A673 (cell line): Measurements from ENCODE around the gene KIAA1328. TPM values are rescaled to one million over a fixed set of nuclear protein-coding genes. Genes with fewer than 3 reads are reported as not detected.

Source experiments
- BruUV-seq: library from RNA; stranded (reverse); fragments of 400-500 nt; replicated peaks from 2 replicates; lab custom pipeline; 2021; lab: Mats Ljungman, UMichigan
- CTCF ChIA-PET: fragments of 300-600 bp; sonication (Branson Sonifier 250); formaldehyde crosslinking; loops from one replicate; lab custom pipeline; 2022; ENCODE audit warnings: antibody characterized with exemption; lab: Charles Lee
- POLR2A ChIA-PET: fragments of 300-600 bp; sonication (Branson Sonifier 250); formaldehyde crosslinking; loops from one replicate; lab custom pipeline; 2022; ENCODE audit warnings: antibody characterized with exemption; ENCODE audit not compliant: low non-redundant PET; lab: Charles Lee
- DNase-seq: peaks from one replicate; pipeline ENCODE4 v3.0.0-alpha.2; 2015; ENCODE audit warnings: low spot score
- H3K27ac ChIP-seq: fragments of 200-600 bp; sonication (generic); 2 replicates; pipeline ENCODE4 v1.5.1; 2016; ENCODE audit warnings: mixed run types, low read depth, mild to moderate bottlenecking, mixed read lengths, antibody characterized with exemption, low read length; ENCODE audit not compliant: poor library complexity, severe bottlenecking
- H3K27me3 ChIP-seq: fragments of 200-600 bp; sonication (generic); replicated peaks from 2 replicates; pipeline ENCODE4 v1.6.1; 2017; ENCODE audit warnings: mixed run types, low read depth, mild to moderate bottlenecking, mixed read lengths, antibody characterized with exemption, low read length; ENCODE audit not compliant: insufficient read depth, poor library complexity
- H3K36me3 ChIP-seq: fragments of 200-600 bp; sonication (generic); 2 replicates; pipeline ENCODE4 v1.6.1; 2016; ENCODE audit warnings: mixed run types, mild to moderate bottlenecking, mixed read lengths, antibody characterized with exemption, low read length; ENCODE audit not compliant: insufficient read depth, poor library complexity, severe bottlenecking
- H3K4me1 ChIP-seq: fragments of 200-600 bp; sonication (generic); 2 replicates; pipeline ENCODE4 v1.6.1; 2017; ENCODE audit warnings: mixed run types, mild to moderate bottlenecking, mixed read lengths, antibody characterized with exemption, low read length; ENCODE audit not compliant: insufficient read depth, poor library complexity, severe bottlenecking
- H3K4me3 ChIP-seq: fragments of 200-600 bp; sonication (generic); 2 replicates; pipeline ENCODE4 v1.5.1; 2016; ENCODE audit warnings: low read depth, mixed run types, mild to moderate bottlenecking, mixed read lengths, low read length; ENCODE audit not compliant: poor library complexity, severe bottlenecking
- H3K9me3 ChIP-seq: fragments of 200-600 bp; sonication (generic); 2 replicates; pipeline ENCODE4 v1.6.1; 2016; ENCODE audit warnings: mixed run types, low read depth, mild to moderate bottlenecking, mixed read lengths, antibody characterized with exemption, low read length; ENCODE audit not compliant: poor library complexity, severe bottlenecking
- EZH2 ChIP-seq: fragments of 200-600 bp; sonication (generic); IDR thresholded peaks from 2 replicates; pipeline ENCODE4 v1.6.1; 2017; ENCODE audit warnings: borderline replicate concordance, low read depth, mild to moderate bottlenecking, mixed read lengths, antibody characterized with exemption, low read length; ENCODE audit not compliant: poor library complexity, severe bottlenecking
- intact Hi-C: fragments of 100-400 bp; cut with micrococcal nuclease; formaldehyde crosslinking; loops from one replicate; pipeline ENCODE4 v1.10.0; 2022; ENCODE audit not compliant: unreplicated experiment
- total RNA-seq: library from RNA; stranded (reverse); gene quantifications from 2 replicates; pipeline ENCODE4 v1.2.3, GENCODE V29; 2021
- TF ChIP-seq, protein P1 (sequence below): fragments of 300-800, 200-600 bp; sonication (generic); conservative IDR thresholded peaks from 2 replicates; pipeline ENCODE4 v1.5.1; 2017; ENCODE audit warnings: low read depth, mild to moderate bottlenecking, antibody characterized with exemption, low read length, moderate library complexity, mixed read lengths

The KIAA1328 gene
- total RNA-seq, 1 experiment from 2014 or later = 6.5 TPM

DNA sequence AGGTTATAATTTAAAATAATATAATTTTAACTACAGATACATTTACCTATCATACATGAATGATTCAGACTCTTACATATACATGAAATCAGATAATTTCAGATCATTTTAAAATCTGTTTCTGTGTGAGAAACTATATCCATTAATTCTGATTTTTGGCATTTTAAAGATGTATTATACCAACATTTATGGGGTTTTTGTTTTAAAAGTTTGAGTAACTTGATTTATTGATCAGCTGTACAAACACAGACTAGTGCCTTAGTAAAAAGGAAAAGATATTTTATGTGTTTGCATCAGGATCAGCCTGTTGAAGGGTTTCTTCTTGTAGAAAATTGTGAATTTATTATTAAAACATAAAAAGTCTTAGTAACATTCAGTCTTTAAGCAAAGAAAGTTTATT, 59.9 kb downstream of the KIAA1328 start:
- Histone ChIP-seq H3K9me3 (no peaks in the 10 kb centered on the region), H3K27ac (no peak overlapping the region), H3K27me3 (no peaks in the 10 kb centered on the region), H3K4me1 (peaks cover 6% of the 10 kb centered on the region), H3K36me3 (no peaks in the 10 kb centered on the region), H3K4me3 (no peak overlapping the region)
- POLR2A ChIA-PET = no interaction called here
- intact Hi-C loops = no loop called here
- CTCF ChIA-PET = no interaction called here
- no TSS peak for BruUV-seq
- TF ChIP-seq, protein P1, sequence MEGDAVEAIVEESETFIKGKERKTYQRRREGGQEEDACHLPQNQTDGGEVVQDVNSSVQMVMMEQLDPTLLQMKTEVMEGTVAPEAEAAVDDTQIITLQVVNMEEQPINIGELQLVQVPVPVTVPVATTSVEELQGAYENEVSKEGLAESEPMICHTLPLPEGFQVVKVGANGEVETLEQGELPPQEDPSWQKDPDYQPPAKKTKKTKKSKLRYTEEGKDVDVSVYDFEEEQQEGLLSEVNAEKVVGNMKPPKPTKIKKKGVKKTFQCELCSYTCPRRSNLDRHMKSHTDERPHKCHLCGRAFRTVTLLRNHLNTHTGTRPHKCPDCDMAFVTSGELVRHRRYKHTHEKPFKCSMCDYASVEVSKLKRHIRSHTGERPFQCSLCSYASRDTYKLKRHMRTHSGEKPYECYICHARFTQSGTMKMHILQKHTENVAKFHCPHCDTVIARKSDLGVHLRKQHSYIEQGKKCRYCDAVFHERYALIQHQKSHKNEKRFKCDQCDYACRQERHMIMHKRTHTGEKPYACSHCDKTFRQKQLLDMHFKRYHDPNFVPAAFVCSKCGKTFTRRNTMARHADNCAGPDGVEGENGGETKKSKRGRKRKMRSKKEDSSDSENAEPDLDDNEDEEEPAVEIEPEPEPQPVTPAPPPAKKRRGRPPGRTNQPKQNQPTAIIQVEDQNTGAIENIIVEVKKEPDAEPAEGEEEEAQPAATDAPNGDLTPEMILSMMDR = no peak
- no peak for TF ChIP-seq EZH2
- DNase-seq = no peak

DNA sequence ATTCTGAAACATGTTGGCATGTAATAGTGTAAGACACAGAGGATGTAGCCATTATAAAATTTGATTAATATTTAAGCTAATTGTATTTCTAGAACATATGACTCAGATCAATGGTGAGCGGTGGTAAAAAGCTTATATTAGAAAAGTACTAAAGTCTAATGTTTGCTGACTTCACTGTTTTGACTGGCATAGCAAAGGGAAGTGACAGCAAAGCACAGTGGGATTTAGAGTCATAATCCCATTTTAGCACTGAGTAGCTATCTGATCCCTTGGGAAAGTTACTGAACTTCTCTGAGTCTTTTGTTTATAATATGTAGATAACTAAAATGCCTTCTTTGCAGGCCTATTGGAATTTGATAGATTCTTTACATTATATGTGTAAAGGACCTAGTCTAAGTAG, 60.4 kb downstream of the KIAA1328 start:
- Histone ChIP-seq H3K36me3 (no peaks in the 10 kb centered on the region), H3K9me3 (no peaks in the 10 kb centered on the region), H3K4me3 (no peak overlapping the region), H3K27ac (no peak overlapping the region), H3K4me1 (peaks cover 6% of the 10 kb centered on the region), H3K27me3 (no peaks in the 10 kb centered on the region)
- intact Hi-C loops = no loop called here
- no peak for TF ChIP-seq EZH2
- TF ChIP-seq, protein P1 = no peak
- BruUV-seq = no TSS peak
- ChIA-PET CTCF (interaction anchor here (0.7 kb wide), 1 partner anchor 921 kb away, joined by 6 read pairs; no protein-coding TSS in a partner anchor), POLR2A (no interaction called here)
- DNase-seq = peak; percentile 52

DNA sequence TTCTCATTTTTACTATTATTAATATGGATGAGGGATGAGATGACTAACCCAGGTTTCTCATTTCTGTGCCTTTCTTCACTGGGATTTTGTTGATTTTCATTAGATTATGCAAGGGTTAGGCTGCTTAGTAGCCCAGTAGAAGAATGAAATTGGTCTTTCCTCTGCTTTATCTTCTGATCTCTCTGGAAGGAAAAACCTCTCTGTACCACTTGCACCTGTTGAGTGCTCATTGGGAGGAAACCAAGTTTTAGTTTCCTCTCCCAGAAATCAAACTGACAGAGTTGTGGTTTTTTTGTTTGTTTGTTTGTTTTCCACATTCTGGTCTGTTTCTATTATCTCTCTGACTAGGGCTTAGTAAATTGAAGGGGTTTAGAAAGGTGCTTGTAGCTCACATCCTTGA, 60.8 kb downstream of the KIAA1328 start:
- CTCF ChIA-PET = interaction anchor here (0.7 kb wide), 1 partner anchor 920 kb away, joined by 6 read pairs; no protein-coding TSS in a partner anchor
- no peaks in the 10 kb centered on the region for H3K36me3 ChIP-seq
- H3K4me3 ChIP-seq = no peak overlapping the region
- POLR2A ChIA-PET = no interaction called here
- H3K27ac ChIP-seq = no peak overlapping the region
- TF ChIP-seq, protein P1 = no peak
- TF ChIP-seq EZH2 = no peak
- intact Hi-C loops = no loop called here
- peaks cover 6% of the 10 kb centered on the region for H3K4me1 ChIP-seq
- H3K27me3 ChIP-seq = no peaks in the 10 kb centered on the region
- no TSS peak for BruUV-seq
- DNase-seq = peak; percentile 5
- H3K9me3 ChIP-seq = no peaks in the 10 kb centered on the region
